Glomerular endothelial cell (primary cell): ENCODE measurements around the gene ZNF783. TPM values are rescaled to one million over a fixed set of nuclear protein-coding genes. Genes with fewer than 3 reads are reported as not detected.
"Not testable (repeated sequence)": the region's sequence is repeated elsewhere in the genome, so short reads cannot be mapped to it uniquely, and the experiment has no call there.

Experiments used
- DNase-seq: peaks from one replicate; pipeline ENCODE4 v3.0.0-alpha.2; 2011; ENCODE audit warnings: low read depth, low spot score; ENCODE audit errors: extremely low read depth
- total RNA-seq: library from RNA; depleted of rRNA; stranded (reverse); fragments of >200 nt; gene quantifications from 2 replicates; pipeline ENCODE4 v1.2.3, GENCODE V29; 2015

The ZNF783 gene
- total RNA-seq, 1 donor from 2014 or later, result 12.1 TPM

GRCh38 chr7:149239345-149240143 is 22.5 kb upstream of the ZNF783 start, which contains the start of gene ZNF212:
ZNF212 (plus strand) TSS chr7:149239651; CDS start chr7:149239779, 128 bp downstream.
- DNase-seq, result no peak

- DNase-seq, result no peak
These were observed 21.4 kb upstream of the ZNF783 start for GRCh38 chr7:149240637-149241036.

- no peak for DNase-seq
These were observed 20.3 kb upstream of the ZNF783 start for GRCh38 chr7:149241696-149242095.

GRCh38 chr7:149245244-149245643 is 16.8 kb upstream of the ZNF783 start:
- no peak for DNase-seq

GRCh38 chr7:149245744-149246143 is 16.3 kb upstream of the ZNF783 start:
- DNase-seq, result no peak

- DNase-seq, result no peak
These were observed 13.2 kb upstream of the ZNF783 start for GRCh38 chr7:149248777-149249176.

- DNase-seq, result not testable (repeated sequence)
These were observed 11.8 kb upstream of the ZNF783 start for GRCh38 chr7:149250151-149250550.

- not testable (repeated sequence) for DNase-seq
These were observed 10.5 kb upstream of the ZNF783 start for GRCh38 chr7:149251518-149251917.

- no peak for DNase-seq
These were observed 9.6 kb upstream of the ZNF783 start for GRCh38 chr7:149252378-149252777.

- DNase-seq, result no peak
These were observed 8.3 kb upstream of the ZNF783 start for GRCh38 chr7:149253665-149254064.

- no peak for DNase-seq
These were observed 7.7 kb upstream of the ZNF783 start for GRCh38 chr7:149254181-149254858.

- no peak for DNase-seq
These were observed 6.8 kb upstream of the ZNF783 start for GRCh38 chr7:149255174-149255573.

- no peak for DNase-seq
These were observed 5.4 kb upstream of the ZNF783 start for GRCh38 chr7:149256568-149256967.

- DNase-seq, result no peak
These were observed 4.8 kb upstream of the ZNF783 start for GRCh38 chr7:149257146-149257545.

- no peak for DNase-seq
These were observed 624 bp upstream of the ZNF783 start for GRCh38 chr7:149261316-149261828.

- no peak for DNase-seq
These were observed 4.5 kb downstream of the ZNF783 start for GRCh38 chr7:149266451-149266850.

- no peak for DNase-seq
These were observed 5.7 kb downstream of the ZNF783 start for GRCh38 chr7:149267733-149268132.

- not testable (repeated sequence) for DNase-seq
These were observed 12.4 kb downstream of the ZNF783 start for GRCh38 chr7:149274424-149274823.

- no peak for DNase-seq
These were observed 15.9 kb downstream of the ZNF783 start for GRCh38 chr7:149277871-149278270.

GRCh38 chr7:149278396-149278795 is 16.4 kb downstream of the ZNF783 start:
- no peak for DNase-seq

- no peak for DNase-seq
These were observed 17.2 kb downstream of the ZNF783 start for GRCh38 chr7:149279111-149279743.
